Fibroblast of the aortic adventitia (primary cell): ENCODE data around the gene IGIP. TPM values are rescaled to one million over a fixed set of nuclear protein-coding genes. Genes with fewer than 3 reads are reported as not detected.

ENCODE experiments used
- DNase-seq: peaks from one replicate; pipeline ENCODE4 v3.0.0-alpha.2; 2010; ENCODE audit warnings: low read depth
- H3K4me3 ChIP-seq: 2 replicates; pipeline ENCODE4 v1.5.1; 2011; ENCODE audit warnings: low read depth, mild to moderate bottlenecking, control low read depth, low read length, moderate library complexity
- CTCF ChIP-seq: IDR thresholded peaks from 2 replicates; pipeline ENCODE4 v1.5.1; 2011; ENCODE audit warnings: mild to moderate bottlenecking, low read length, control low read depth, inconsistent platforms; ENCODE audit not compliant: insufficient read depth
- total RNA-seq: library from RNA; depleted of rRNA; stranded (reverse); fragments of >200 nt; gene quantifications from 2 replicates; pipeline ENCODE4 v1.2.3, GENCODE V29; 2012; ENCODE audit warnings: low replicate concordance

Gene IGIP
- 7.8 and 13.7 TPM in 2 replicates for total RNA-seq

- H3K4me3 ChIP-seq, result no peak within 1 kb of the TSS
- TF ChIP-seq CTCF, result no peak
- DNase-seq, result no peak
These were observed at the start of gene IGIP for GRCh38 chr5:140125637-140126036. TSS of gene IGIP (plus strand) at chr5:140125937. CDS start at chr5:140128477, 2,540 bp downstream.

GRCh38 chr5:140076142-140076541 is 49.6 kb upstream of the IGIP start:
- H3K4me3 ChIP-seq, result no peak overlapping the region
- DNase-seq, result no peak
- no peak for TF ChIP-seq CTCF

GRCh38 chr5:140076788-140077187 is 48.9 kb upstream of the IGIP start:
- no peak for DNase-seq
- no peak overlapping the region for H3K4me3 ChIP-seq
- TF ChIP-seq CTCF, result no peak

GRCh38 chr5:140083120-140083519 is 42.6 kb upstream of the IGIP start:
- H3K4me3 ChIP-seq, result no peak overlapping the region
- no peak for TF ChIP-seq CTCF
- no peak for DNase-seq

GRCh38 chr5:140083650-140084049 is 42.1 kb upstream of the IGIP start:
- TF ChIP-seq CTCF, result no peak
- DNase-seq, result no peak
- no peak overlapping the region for H3K4me3 ChIP-seq

- no peak for TF ChIP-seq CTCF
- no peak for DNase-seq
- H3K4me3 ChIP-seq, result no peak overlapping the region
These were observed 41.2 kb upstream of the IGIP start for GRCh38 chr5:140084541-140084940.

- no peak overlapping the region for H3K4me3 ChIP-seq
- DNase-seq, result no peak
- no peak for TF ChIP-seq CTCF
These were observed 35.5 kb upstream of the IGIP start for GRCh38 chr5:140090251-140090650.
